Spleen (tissue), 11 donors: Measurements from ENCODE around the gene ALK. TPM values are rescaled to one million over a fixed set of nuclear protein-coding genes. Genes with fewer than 3 reads are reported as not detected.

ENCODE experiments used
- DNase-seq: peaks from one replicate; pipeline ENCODE4 v3.0.0-alpha.2; 2020
- H3K27ac ChIP-seq, 8 donors: fragments of 200-600 bp; sonication (generic) in 7 of 8; 1 replicate in 4 of 8; 2 replicates in 4 of 8; pipeline versions ENCODE4 v1.5.0 to v1.8.0; 2016 to 2021; ENCODE audit warnings: inconsistent platforms in 4 of 8, mild to moderate bottlenecking in 4 of 8, moderate library complexity in 1 of 8
- H3K27me3 ChIP-seq, 7 donors: fragments of 200-600 bp; sonication (generic) in 6 of 7; replicated peaks in 1 of 7; 1 replicate in 4 of 7; 2 replicates in 3 of 7; pipeline versions ENCODE4 v1.5.0 to v1.8.0; 2016 to 2021; ENCODE audit warnings: inconsistent platforms in 3 of 7, mild to moderate bottlenecking in 1 of 7
- H3K36me3 ChIP-seq, 6 donors: fragments of 200-600 bp; sonication (generic) in 5 of 6; 1 replicate in 4 of 6; 2 replicates in 2 of 6; pipeline versions ENCODE4 v1.5.0 to v1.8.0; 2016 to 2021; ENCODE audit warnings: inconsistent platforms in 2 of 6
- H3K4me1 ChIP-seq, 6 donors: fragments of 200-600 bp; sonication (generic) in 5 of 6; 1 replicate in 3 of 6; 2 replicates in 3 of 6; pipeline versions ENCODE4 v1.5.0 to v1.8.0; 2016 to 2021; ENCODE audit warnings: inconsistent platforms in 3 of 6
- H3K4me3 ChIP-seq, 8 donors: fragments of 200-600 bp; sonication (generic) in 7 of 8; 1 replicate in 4 of 8; 2 replicates in 4 of 8; pipeline versions ENCODE4 v1.5.0 to v1.8.0; 2016 to 2021; ENCODE audit warnings: inconsistent platforms in 4 of 8, mild to moderate bottlenecking in 4 of 8, moderate library complexity in 2 of 8
- H3K9me3 ChIP-seq, 8 donors: fragments of 200-600 bp; sonication (generic) in 7 of 8; 1 replicate in 4 of 8; 2 replicates in 4 of 8; pipeline versions ENCODE4 v1.5.0 to v1.8.0; 2016 to 2021; ENCODE audit warnings: inconsistent platforms in 4 of 8
- POLR2A ChIP-seq, 3 donors: fragments of 450-650 bp; IDR thresholded peaks; one replicate each; pipeline ENCODE4 v1.5.1; 2017; ENCODE audit warnings: antibody characterized with exemption in 3 of 3, mild to moderate bottlenecking in 1 of 3
- POLR2AphosphoS5 ChIP-seq, 3 donors: sonication (generic); formaldehyde crosslinking; IDR thresholded peaks; one replicate each; pipeline ENCODE4 v1.5.1; 2017; ENCODE audit warnings: antibody characterized with exemption in 3 of 3
- WGBS, 5 donors: extraction: QIAGEN DNeasy Blood & Tissue Kit in 3 of 5; methylation state at CpG; one replicate each; pipeline versions ENCODE4 v1.1.5 to v1.1.7; 2013 to 2018; 5-methylcytosine and 5-hydroxymethylcytosine counted together
- intact Hi-C: fragments of 100-400 bp; cut with DNase I; formaldehyde crosslinking; loops from one replicate; pipeline ENCODE4 v1.15.0; 2023; ENCODE audit warnings: low total_unique reads
- polyA plus RNA-seq, 3 donors: library from polyadenylated mRNA; stranded (reverse); fragments of 200-250 nt; gene quantifications; one replicate each; pipeline ENCODE4 v1.2.1, GENCODE V29; 2013
- total RNA-seq, 7 donors: library from RNA; depleted of rRNA in 3 of 7; stranded (reverse); fragments of >200 nt in 3 of 7; fragmentation: NEBNext Ultra II Directional in 4 of 7; extraction: Animal tissue kit (Norgen Biotek cat#: 25700) in 4 of 7; gene quantifications; one replicate each; pipeline versions ENCODE4 v1.1.0 to v1.2.1, GENCODE V29; 2016 to 2021
- TF ChIP-seq, protein P1 (sequence below), 11 experiments: fragments of 200-600 bp in 7 of 11; fragments of 450-650 bp in 4 of 11; sonication (generic) in 4 of 11; IDR thresholded peaks in 8 of 11; conservative IDR thresholded peaks in 3 of 11; 1 replicate in 7 of 11; 2 replicates in 4 of 11; pipeline versions ENCODE4 v1.4.0 to v1.8.0; 2016 to 2021; ENCODE audit warnings: antibody characterized with exemption in 11 of 11, inconsistent platforms in 4 of 11, mild to moderate bottlenecking in 1 of 11
- donor health status: healthy with polysubstance abuse.
- donor health status: DM: no; HTN: no; CAD: no; lungs with moderate emphysema.
- donor health status: DM: no; HTN: no; CAD: no.
- donor health status: Bipolar disorder and iron deficiency.
- donor health status: healthy.
- donor health status: DM: no; HTN: no; CAD: no.
- donor health status: DM: yes; HTN: yes; CAD: no.

The ALK gene
- total and polyA plus RNA-seq, 10 donors = 0.03 to 0.28 (median 0.06) TPM; not detected in 7

- TF ChIP-seq POLR2A (IDR thresholded peaks at IDR 0.05) (no peak), POLR2AphosphoS5 (IDR thresholded peaks at IDR 0.05) (no peak)
- TF ChIP-seq, protein P1, sequence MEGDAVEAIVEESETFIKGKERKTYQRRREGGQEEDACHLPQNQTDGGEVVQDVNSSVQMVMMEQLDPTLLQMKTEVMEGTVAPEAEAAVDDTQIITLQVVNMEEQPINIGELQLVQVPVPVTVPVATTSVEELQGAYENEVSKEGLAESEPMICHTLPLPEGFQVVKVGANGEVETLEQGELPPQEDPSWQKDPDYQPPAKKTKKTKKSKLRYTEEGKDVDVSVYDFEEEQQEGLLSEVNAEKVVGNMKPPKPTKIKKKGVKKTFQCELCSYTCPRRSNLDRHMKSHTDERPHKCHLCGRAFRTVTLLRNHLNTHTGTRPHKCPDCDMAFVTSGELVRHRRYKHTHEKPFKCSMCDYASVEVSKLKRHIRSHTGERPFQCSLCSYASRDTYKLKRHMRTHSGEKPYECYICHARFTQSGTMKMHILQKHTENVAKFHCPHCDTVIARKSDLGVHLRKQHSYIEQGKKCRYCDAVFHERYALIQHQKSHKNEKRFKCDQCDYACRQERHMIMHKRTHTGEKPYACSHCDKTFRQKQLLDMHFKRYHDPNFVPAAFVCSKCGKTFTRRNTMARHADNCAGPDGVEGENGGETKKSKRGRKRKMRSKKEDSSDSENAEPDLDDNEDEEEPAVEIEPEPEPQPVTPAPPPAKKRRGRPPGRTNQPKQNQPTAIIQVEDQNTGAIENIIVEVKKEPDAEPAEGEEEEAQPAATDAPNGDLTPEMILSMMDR (IDR thresholded peaks at IDR 0.05 in 8 of 11, conservative IDR thresholded peaks at IDR 0.05 in 3 of 11) = no peak
- H3K4me3 ChIP-seq = no peak overlapping the region
- H3K36me3 ChIP-seq = no peaks in the 10 kb centered on the region
- H3K27me3 ChIP-seq = peaks cover 0 to 15% (median 0%) of the 10 kb centered on the region in 7 donors
- H3K9me3 ChIP-seq = peaks cover 0 to 11% (median 0%) of the 10 kb centered on the region in 8 donors
- intact Hi-C loops = no loop called here
- DNase-seq = no peak
- H3K27ac ChIP-seq = no peak overlapping the region
- 64 to 78% (median 72%) methylated on average over 12 of the region's 12 CpGs for WGBS, 5 donors
- no peaks in the 10 kb centered on the region for H3K4me1 ChIP-seq
Measured at GRCh38 chr2:29420999-29421782, 500.2 kb downstream of the ALK start.

- Histone ChIP-seq H3K9me3 (peaks cover 0 to 4% (median 0%) of the 10 kb centered on the region in 8 donors), H3K27ac (no peak overlapping the region), H3K4me3 (no peak overlapping the region), H3K36me3 (no peaks in the 10 kb centered on the region), H3K4me1 (no peaks in the 10 kb centered on the region), H3K27me3 (peaks cover 0 to 15% (median 0%) of the 10 kb centered on the region in 7 donors)
- 69 to 90% (median 78%) methylated on average over 10 of the region's 10 CpGs for WGBS, 5 donors
- intact Hi-C loops = no loop called here
- no peak for TF ChIP-seq POLR2A (IDR thresholded peaks at IDR 0.05)
- no peak for TF ChIP-seq POLR2AphosphoS5 (IDR thresholded peaks at IDR 0.05)
- TF ChIP-seq, protein P1 (IDR thresholded peaks at IDR 0.05 in 8 of 11, conservative IDR thresholded peaks at IDR 0.05 in 3 of 11) = no peak
- no peak for DNase-seq
Measured at GRCh38 chr2:29420464-29420863, 500.9 kb downstream of the ALK start.

DNA sequence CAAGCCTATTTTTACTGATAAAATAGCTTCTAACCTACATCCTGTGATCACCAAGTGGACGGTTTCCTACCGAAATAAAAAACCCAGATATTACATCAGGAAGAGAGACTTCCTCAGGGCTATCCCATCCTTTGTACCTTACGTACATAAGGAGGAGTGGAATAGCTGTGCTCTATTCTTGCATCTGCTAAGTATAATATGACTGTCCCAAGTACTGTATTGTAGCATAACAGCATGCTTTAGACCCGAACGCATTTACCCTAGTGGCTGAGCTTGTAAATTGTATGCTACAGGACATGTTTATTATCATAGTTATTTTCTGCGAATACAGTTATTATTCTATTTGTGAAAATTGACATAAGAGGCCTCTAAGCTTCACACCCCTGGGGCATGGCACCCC, 503.8 kb downstream of the ALK start:
- 76 to 87% (median 83%) methylated on average over 6 of the region's 6 CpGs for WGBS, 5 donors
- no peak for DNase-seq
- H3K9me3 ChIP-seq = no peaks in the 10 kb centered on the region
- no peak overlapping the region for H3K27ac ChIP-seq
- H3K4me3 ChIP-seq = no peak overlapping the region
- TF ChIP-seq POLR2A (IDR thresholded peaks at IDR 0.05) = no peak
- no peak for TF ChIP-seq POLR2AphosphoS5 (IDR thresholded peaks at IDR 0.05)
- intact Hi-C loops = no loop called here
- H3K4me1 ChIP-seq = no peaks in the 10 kb centered on the region
- H3K27me3 ChIP-seq = peaks cover 0 to 15% (median 0%) of the 10 kb centered on the region in 7 donors
- H3K36me3 ChIP-seq = no peaks in the 10 kb centered on the region

DNA sequence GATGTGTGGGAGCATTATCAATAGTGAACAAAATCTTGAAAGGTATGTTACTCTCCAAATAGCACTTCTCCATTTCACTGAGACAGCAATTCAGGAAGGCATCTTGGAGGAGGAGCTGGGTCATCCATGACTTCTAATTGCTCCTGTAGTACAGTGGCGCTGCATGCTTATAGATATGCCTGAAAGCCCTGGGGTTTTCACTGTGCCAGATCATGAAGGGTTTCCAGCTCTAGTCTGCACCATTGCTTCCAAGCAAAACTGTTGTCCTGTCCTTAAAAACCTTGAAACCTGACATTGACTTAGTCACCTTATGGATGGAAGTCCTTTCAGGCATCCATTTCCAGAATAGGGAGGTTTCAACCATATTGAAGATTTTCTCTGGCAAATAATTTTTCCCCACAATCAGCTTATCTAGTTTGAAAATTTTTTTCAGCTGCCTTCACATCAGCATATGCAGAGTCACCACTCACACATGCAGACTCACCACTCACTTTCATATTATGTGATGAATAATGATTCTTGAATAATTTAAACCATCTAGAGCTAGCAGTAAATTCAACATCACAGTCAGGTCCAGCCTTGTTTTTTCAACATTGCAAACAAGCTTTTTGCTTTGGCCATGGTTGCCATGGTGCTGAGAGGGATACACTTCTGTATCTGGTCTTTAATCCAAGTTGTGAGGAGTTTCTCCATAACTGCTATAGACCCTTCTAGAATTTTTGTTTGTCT, 509.0 kb downstream of the ALK start:
- whole genome bisulfite sequencing, 5 donors = 82 to 98% (median 89%) methylated on average over 1 of the region's 1 CpG
- H3K36me3 ChIP-seq = no peaks in the 10 kb centered on the region
- H3K9me3 ChIP-seq = no peaks in the 10 kb centered on the region
- H3K27me3 ChIP-seq = no peaks in the 10 kb centered on the region
- intact Hi-C loops = no loop called here
- H3K27ac ChIP-seq = no peak overlapping the region
- no peak overlapping the region for H3K4me3 ChIP-seq
- no peak for DNase-seq
- H3K4me1 ChIP-seq = no peaks in the 10 kb centered on the region
- TF ChIP-seq POLR2AphosphoS5 (IDR thresholded peaks at IDR 0.05) = no peak
- TF ChIP-seq POLR2A (IDR thresholded peaks at IDR 0.05) = no peak
- TF ChIP-seq, protein P1 (IDR thresholded peaks at IDR 0.05 in 8 of 11, conservative IDR thresholded peaks at IDR 0.05 in 3 of 11) = no peak
